Measurements from ENCODE around the gene SCYGR7. TPM values are rescaled to one million over a fixed set of nuclear protein-coding genes. Genes with fewer than 3 reads are reported as not detected.
"Not testable (repeated sequence)": the region's sequence is repeated elsewhere in the genome, so short reads cannot be mapped to it uniquely, and the experiment has no call there.

SCYGR7 gene
- total and polyA plus RNA-seq, 4 donors = not detected

DNA sequence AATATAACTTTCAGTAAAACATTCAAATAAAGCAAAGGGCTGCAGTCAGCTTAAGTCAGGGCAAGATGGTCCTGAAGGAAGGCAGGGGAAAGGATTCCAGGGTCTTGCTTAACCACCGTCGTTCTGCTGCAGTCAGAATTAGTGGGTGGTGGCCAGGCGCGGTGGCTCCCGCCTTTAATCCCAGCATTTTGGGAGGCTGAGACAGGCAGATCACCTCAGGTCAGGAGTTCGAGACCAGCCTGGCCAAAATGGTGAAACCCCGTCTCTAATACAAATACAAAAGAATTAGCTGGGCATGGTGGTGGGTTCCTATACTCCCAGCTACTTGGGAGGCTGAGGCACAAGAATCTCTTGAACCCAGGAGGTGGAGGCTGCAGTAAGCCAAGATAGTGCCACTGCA lies 17.1 kb upstream of the SCYGR7 start:
- no peak overlapping the region for H3K27ac ChIP-seq (ENCODE audit: low read depth in 1 of 2, low read length in 2 of 2)
- H3K4me1 ChIP-seq (ENCODE audit: control insufficient read depth in 1 of 2, insufficient read depth in 2 of 2, low read length in 2 of 2) = no peaks in the 10 kb centered on the region
- WGBS, 2 donors = 87 to 92% methylated on average over 7 of the region's 7 CpGs
- ATAC-seq (ENCODE audit: low FRiP score) = no peak
- H3K4me3 ChIP-seq (ENCODE audit: low read length in 2 of 2) = no peak overlapping the region
- H3K9me3 ChIP-seq (ENCODE audit: control insufficient read depth, low read length) = no peaks in the 10 kb centered on the region
- no peaks in the 10 kb centered on the region for H3K27me3 ChIP-seq (ENCODE audit: control insufficient read depth in 1 of 2, insufficient read depth in 2 of 2, low read length in 1 of 2)
- DNase-seq = no peak
- H3K36me3 ChIP-seq (ENCODE audit: control insufficient read depth in 1 of 2, insufficient read depth in 2 of 2, low read length in 1 of 2) = no peaks in the 10 kb centered on the region
- intact Hi-C loops (cut with DNase I) = no loop called here

DNA sequence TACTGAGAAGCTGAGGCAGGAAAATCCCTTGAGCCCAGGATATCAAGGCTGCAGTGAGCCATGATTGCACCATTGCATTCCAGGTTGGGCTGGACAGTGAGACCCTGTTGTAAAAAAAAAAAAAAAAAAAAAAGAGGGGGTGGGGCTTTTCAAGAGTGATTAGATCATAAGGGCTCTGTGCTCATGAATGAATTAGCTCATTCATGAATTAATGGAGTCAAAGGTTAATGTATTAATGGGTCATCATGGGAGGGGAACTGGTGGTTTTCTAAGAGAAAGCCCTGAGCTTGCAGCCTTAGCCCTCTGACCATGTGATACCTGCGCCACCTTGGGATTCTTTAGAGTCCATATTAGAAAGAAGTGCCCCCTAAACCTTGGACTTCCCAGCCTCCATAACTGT lies 14.8 kb upstream of the SCYGR7 start:
- H3K27me3 ChIP-seq (ENCODE audit: control insufficient read depth in 1 of 2, insufficient read depth in 2 of 2, low read length in 1 of 2) = no peaks in the 10 kb centered on the region
- no peaks in the 10 kb centered on the region for H3K9me3 ChIP-seq (ENCODE audit: control insufficient read depth, low read length)
- H3K4me1 ChIP-seq (ENCODE audit: control insufficient read depth in 1 of 2, insufficient read depth in 2 of 2, low read length in 2 of 2) = no peaks in the 10 kb centered on the region
- DNase-seq = no peak
- intact Hi-C loops (cut with DNase I) = no loop called here
- no peaks in the 10 kb centered on the region for H3K36me3 ChIP-seq (ENCODE audit: control insufficient read depth in 1 of 2, insufficient read depth in 2 of 2, low read length in 1 of 2)
- no peak overlapping the region for H3K4me3 ChIP-seq (ENCODE audit: low read length in 2 of 2)
- H3K27ac ChIP-seq (ENCODE audit: low read depth in 1 of 2, low read length in 2 of 2) = no peak overlapping the region
- WGBS, 2 donors = 46 to 100% methylated on average over 1 of the region's 1 CpG
- ATAC-seq (ENCODE audit: low FRiP score) = no peak

DNA sequence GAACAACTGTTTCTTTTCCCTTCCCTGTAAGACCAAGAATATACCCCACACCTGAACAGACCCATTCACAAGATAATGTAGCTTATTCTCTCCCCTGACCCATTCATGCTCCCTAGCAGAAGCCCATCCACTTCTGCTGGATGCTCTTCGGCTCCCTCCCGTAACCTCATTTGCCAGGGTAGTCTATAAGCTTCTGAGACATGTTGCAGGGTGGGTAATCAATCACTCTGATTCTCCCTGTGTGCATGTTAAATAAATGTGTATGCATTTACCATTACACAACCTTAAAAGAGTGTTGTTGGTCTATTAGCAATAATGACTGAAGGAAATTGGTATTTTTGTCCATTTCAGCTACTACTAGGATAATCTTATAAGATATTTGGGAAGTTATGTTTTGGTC lies 11.6 kb upstream of the SCYGR7 start:
- H3K27ac ChIP-seq (ENCODE audit: low read depth in 1 of 2, low read length in 2 of 2) = no peak overlapping the region
- H3K4me1 ChIP-seq (ENCODE audit: control insufficient read depth in 1 of 2, insufficient read depth in 2 of 2, low read length in 2 of 2) = no peaks in the 10 kb centered on the region
- WGBS, 2 donors = 94 to 99% methylated on average over 2 of the region's 2 CpGs
- DNase-seq = no peak
- H3K4me3 ChIP-seq (ENCODE audit: low read length in 2 of 2) = no peak overlapping the region
- ATAC-seq (ENCODE audit: low FRiP score) = no peak
- H3K36me3 ChIP-seq (ENCODE audit: control insufficient read depth in 1 of 2, insufficient read depth in 2 of 2, low read length in 1 of 2) = no peaks in the 10 kb centered on the region
- intact Hi-C loops (cut with DNase I) = loop anchor here in 1 of 2 donors (5.0 kb wide), 1 partner anchor 309 kb away; no protein-coding TSS in a partner anchor
- no peaks in the 10 kb centered on the region for H3K27me3 ChIP-seq (ENCODE audit: control insufficient read depth in 1 of 2, insufficient read depth in 2 of 2, low read length in 1 of 2)
- H3K9me3 ChIP-seq (ENCODE audit: control insufficient read depth, low read length) = no peaks in the 10 kb centered on the region

DNA sequence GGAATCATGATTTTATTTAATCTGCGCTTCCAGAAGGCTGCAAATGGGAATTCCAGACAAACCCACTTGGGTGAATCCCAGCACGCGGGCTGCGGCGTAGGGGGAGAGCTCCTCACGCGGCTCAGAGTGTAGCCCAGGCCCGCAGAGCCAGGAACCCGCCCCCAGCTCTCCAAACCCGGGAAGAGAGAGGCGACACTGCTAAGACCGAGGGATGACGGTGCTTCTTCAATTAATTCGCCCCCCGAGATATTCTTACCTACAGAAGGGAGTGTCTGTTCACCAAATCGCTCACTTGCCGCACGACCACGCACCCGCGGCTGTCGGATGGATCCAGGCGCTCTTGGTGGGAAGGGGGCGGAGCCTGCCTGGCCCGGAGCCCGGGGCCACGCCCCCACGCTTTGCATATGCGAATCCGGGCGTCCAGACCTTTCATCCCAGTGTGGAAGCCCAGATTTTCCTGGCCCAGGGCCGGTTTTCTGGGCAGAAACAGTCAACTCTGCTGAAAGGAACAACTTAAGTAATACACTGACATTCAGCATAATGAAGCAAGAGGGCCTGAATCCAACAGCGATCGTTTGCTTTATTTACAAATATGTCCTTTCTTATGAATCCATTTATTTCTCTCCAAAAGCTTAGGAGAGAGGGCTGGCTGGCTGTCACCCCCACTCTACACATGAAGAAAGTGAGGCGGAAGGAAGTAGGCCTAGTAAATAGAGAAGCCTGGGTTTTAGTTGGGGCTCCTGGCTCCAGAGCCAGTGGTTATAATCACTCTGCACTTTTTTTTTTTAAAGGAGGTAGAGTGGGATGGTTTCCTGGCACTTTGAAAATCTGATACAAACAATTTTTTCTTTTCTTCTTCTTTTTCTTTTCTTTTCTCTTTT lies 10.2 kb upstream of the SCYGR7 start, which contains the start of gene SLC19A3:
Gene SLC19A3 (minus strand): TSS at position 342 of the 881 bp plus-strand sequence. CDS start 15,710 bp downstream, outside the sequence.
- intact Hi-C loops (cut with DNase I) = loop anchor here in 1 of 2 donors (5.0 kb wide), 1 partner anchor 311 kb away; no protein-coding TSS in a partner anchor

DNA sequence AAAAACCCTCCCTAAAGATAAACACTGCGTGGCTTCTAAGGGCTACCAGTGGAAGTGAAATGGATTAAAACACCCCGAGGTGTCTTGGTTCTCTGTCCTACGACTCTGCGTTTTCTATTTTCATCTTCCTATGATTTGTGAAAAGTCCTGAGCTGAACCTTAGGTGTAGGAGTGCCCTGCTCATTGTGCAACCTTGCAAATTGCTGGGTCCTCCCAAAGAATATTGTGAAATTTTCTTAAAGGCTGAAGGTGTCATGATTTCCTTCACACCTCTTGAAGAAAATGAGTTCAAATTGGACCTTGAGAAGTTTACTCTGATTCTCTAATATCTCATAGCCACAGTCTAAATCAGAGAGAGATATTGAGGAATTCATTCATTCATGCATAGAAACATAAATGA lies 8.5 kb upstream of the SCYGR7 start:
- ATAC-seq (ENCODE audit: low FRiP score) = no peak

More for the DNA sequence above, 10.2 kb upstream of the SCYGR7 start, which contains the start of gene SLC19A3:
- Histone ChIP-seq H3K9me3 (ENCODE audit: control insufficient read depth, low read length) (no peaks in the 10 kb centered on the region), H3K4me3 (ENCODE audit: low read length in 2 of 2) (peak within 1 kb of the TSS; percentile 15 to 54), H3K27ac (ENCODE audit: low read depth in 1 of 2, low read length in 2 of 2) (no peak within 1 kb of the TSS), H3K36me3 (ENCODE audit: control insufficient read depth in 1 of 2, insufficient read depth in 2 of 2, low read length in 1 of 2) (no peaks in the 10 kb centered on the region), H3K4me1 (ENCODE audit: control insufficient read depth in 1 of 2, insufficient read depth in 2 of 2, low read length in 2 of 2) (no peaks in the 10 kb centered on the region), H3K27me3 (ENCODE audit: control insufficient read depth in 1 of 2, insufficient read depth in 2 of 2, low read length in 1 of 2) (no peaks in the 10 kb centered on the region)
- DNase-seq = peak; percentile 91 to 95
- ATAC-seq (ENCODE audit: low FRiP score) = peak; percentile 90
- 2 to 3% methylated on average over 35 of the region's 35 CpGs for WGBS, 2 donors

DNA sequence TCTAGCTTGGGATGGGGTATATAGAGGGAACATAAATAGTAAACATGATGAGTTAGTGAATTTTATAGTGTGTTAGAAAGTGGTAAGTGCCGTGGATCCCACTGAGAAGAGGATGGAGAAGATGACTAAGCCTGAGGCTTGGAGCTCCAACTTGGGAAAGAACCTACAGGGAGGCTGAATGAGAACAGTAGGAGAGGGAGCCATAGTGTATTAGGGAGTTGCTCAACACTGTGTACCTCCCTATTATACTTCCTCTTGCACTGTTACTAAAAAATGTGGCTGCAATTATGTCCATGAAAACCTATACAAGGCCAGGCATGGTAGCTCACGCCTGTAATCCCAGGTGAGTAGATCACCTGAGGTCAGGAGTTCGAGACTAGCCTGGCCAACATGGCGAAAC lies 7.5 kb upstream of the SCYGR7 start:
- no peak for ATAC-seq (ENCODE audit: low FRiP score)
- Histone ChIP-seq H3K4me1 (ENCODE audit: control insufficient read depth in 1 of 2, insufficient read depth in 2 of 2, low read length in 2 of 2) (no peaks in the 10 kb centered on the region), H3K27me3 (ENCODE audit: control insufficient read depth in 1 of 2, insufficient read depth in 2 of 2, low read length in 1 of 2) (no peaks in the 10 kb centered on the region), H3K9me3 (ENCODE audit: control insufficient read depth, low read length) (no peaks in the 10 kb centered on the region), H3K36me3 (ENCODE audit: control insufficient read depth in 1 of 2, insufficient read depth in 2 of 2, low read length in 1 of 2) (no peaks in the 10 kb centered on the region), H3K27ac (ENCODE audit: low read depth in 1 of 2, low read length in 2 of 2) (no peak overlapping the region), H3K4me3 (ENCODE audit: low read length in 2 of 2) (no peak overlapping the region)
- no peak for DNase-seq
- WGBS, 2 donors = 90 to 91% methylated on average over 4 of the region's 4 CpGs
- intact Hi-C loops (cut with DNase I) = no loop called here

More for the DNA sequence above, 8.5 kb upstream of the SCYGR7 start:
- 93 to 94% methylated on average over 4 of the region's 4 CpGs for WGBS, 2 donors
- Histone ChIP-seq H3K4me3 (ENCODE audit: low read length in 2 of 2) (no peak overlapping the region), H3K4me1 (ENCODE audit: control insufficient read depth in 1 of 2, insufficient read depth in 2 of 2, low read length in 2 of 2) (no peaks in the 10 kb centered on the region), H3K9me3 (ENCODE audit: control insufficient read depth, low read length) (no peaks in the 10 kb centered on the region), H3K27me3 (ENCODE audit: control insufficient read depth in 1 of 2, insufficient read depth in 2 of 2, low read length in 1 of 2) (no peaks in the 10 kb centered on the region), H3K27ac (ENCODE audit: low read depth in 1 of 2, low read length in 2 of 2) (no peak overlapping the region), H3K36me3 (ENCODE audit: control insufficient read depth in 1 of 2, insufficient read depth in 2 of 2, low read length in 1 of 2) (no peaks in the 10 kb centered on the region)
- no peak for DNase-seq
- intact Hi-C loops (cut with DNase I) = loop anchor here in 1 of 2 donors (5.0 kb wide), 1 partner anchor 312 kb away; no protein-coding TSS in a partner anchor

DNA sequence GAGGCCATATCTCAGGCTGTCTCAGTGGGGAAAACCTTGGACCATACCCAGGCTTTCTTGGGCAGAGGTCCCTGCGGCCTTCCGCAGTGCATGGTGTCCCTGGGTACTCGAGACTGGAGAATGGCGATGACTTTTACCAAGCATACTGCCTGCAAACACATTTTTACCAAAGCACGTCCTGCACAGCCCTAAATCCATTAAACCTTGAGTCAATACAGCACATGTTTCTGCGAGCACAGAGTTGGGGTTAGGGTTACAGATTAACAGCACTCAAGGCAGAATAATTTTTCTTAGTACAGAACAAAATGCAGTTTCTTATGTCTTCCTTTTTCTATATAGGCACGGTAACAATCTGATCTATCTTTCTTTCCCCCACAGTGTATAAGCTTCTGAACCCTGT lies 5.3 kb upstream of the SCYGR7 start:
- H3K4me1 ChIP-seq (ENCODE audit: control insufficient read depth in 1 of 2, insufficient read depth in 2 of 2, low read length in 2 of 2); intact Hi-C loops (cut with DNase I); DNase-seq; H3K36me3 ChIP-seq (ENCODE audit: control insufficient read depth in 1 of 2, insufficient read depth in 2 of 2, low read length in 1 of 2); ATAC-seq (ENCODE audit: low FRiP score); H3K27me3 ChIP-seq (ENCODE audit: control insufficient read depth in 1 of 2, insufficient read depth in 2 of 2, low read length in 1 of 2); H3K9me3 ChIP-seq (ENCODE audit: control insufficient read depth, low read length); H3K27ac ChIP-seq (ENCODE audit: low read depth in 1 of 2, low read length in 2 of 2); H3K4me3 ChIP-seq (ENCODE audit: low read length in 2 of 2): not testable (repeated sequence)
- WGBS, 2 donors = 65 to 73% methylated on average over 7 of the region's 7 CpGs

DNA sequence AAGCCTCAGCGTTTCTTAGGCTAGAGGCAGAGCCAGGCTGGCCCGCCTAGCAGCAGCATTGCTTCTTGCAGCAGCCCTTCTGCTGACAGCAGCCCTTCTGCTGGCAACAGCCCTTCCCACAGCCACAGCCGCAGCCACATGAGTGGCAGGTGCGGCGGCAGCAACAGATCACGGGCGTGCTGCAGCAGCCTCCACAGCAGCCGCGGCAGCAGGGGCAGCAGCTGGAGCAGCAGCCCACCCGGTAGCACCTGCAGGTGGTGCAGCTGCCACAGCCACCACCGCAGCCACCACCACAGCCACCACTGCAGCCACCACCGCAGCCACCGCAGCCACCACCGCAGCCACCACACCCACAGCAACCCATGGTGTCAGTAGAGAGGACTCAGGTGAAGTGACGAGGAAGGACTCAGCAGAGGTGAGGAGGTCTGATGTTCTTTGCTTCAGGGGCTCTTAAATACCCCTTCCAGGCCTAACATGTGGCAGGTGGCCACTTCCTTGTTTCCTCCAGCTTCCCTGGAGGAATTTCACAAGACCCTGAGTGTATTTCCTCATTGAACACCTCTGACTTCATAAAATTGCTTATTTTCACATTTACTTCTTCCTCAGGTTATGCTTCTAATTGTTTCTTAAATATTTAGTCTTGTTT lies 3.6 kb upstream of the SCYGR7 start, which contains the start of gene SCYGR6:
Gene SCYGR6 (minus strand): TSS at position 364 of the 646 bp plus-strand sequence. CDS start 0 bp downstream, at position 364.
- Histone ChIP-seq H3K27ac (ENCODE audit: low read depth in 1 of 2, low read length in 2 of 2) (no peak within 1 kb of the TSS), H3K9me3 (ENCODE audit: control insufficient read depth, low read length) (no peaks in the 10 kb centered on the region), H3K36me3 (ENCODE audit: control insufficient read depth in 1 of 2, insufficient read depth in 2 of 2, low read length in 1 of 2) (no peaks in the 10 kb centered on the region), H3K4me3 (ENCODE audit: low read length in 2 of 2) (no peak within 1 kb of the TSS), H3K4me1 (ENCODE audit: control insufficient read depth in 1 of 2, insufficient read depth in 2 of 2, low read length in 2 of 2) (no peaks in the 10 kb centered on the region), H3K27me3 (ENCODE audit: control insufficient read depth in 1 of 2, insufficient read depth in 2 of 2, low read length in 1 of 2) (no peaks in the 10 kb centered on the region)
- DNase-seq (no peak), ATAC-seq (ENCODE audit: low FRiP score) (no peak)
- 86 to 88% methylated on average over 15 of the region's 15 CpGs for WGBS, 2 donors
- intact Hi-C loops (cut with DNase I) = no loop called here
